ENCODE results near the gene TAS1R2.

The TAS1R2 gene

GRCh38 chr1:18882486-18882885, 23.0 kb upstream of the TAS1R2 start:
- H3K36me3 ChIP-seq (ENCODE audit: insufficient read depth, low read depth, low read length) = peaks cover 36% of the 10 kb centered on the region

GRCh38 chr1:18881642-18882431, 22.4 kb upstream of the TAS1R2 start:
- H3K4me3 ChIP-seq (ENCODE audit: low read length) = no peak overlapping the region
- H3K27me3 ChIP-seq (ENCODE audit: insufficient read depth, low read length) = no peaks in the 10 kb centered on the region
- H3K4me1 ChIP-seq (ENCODE audit: insufficient read depth, low read length) = no peaks in the 10 kb centered on the region
- peaks cover 36% of the 10 kb centered on the region for H3K36me3 ChIP-seq (ENCODE audit: insufficient read depth, low read depth, low read length)
- H3K9ac ChIP-seq (ENCODE audit: low read depth, low read length) = no peak overlapping the region
- H3K9me3 ChIP-seq (ENCODE audit: insufficient read depth, low read depth, low read length) = no peaks in the 10 kb centered on the region
- H3K27ac ChIP-seq (ENCODE audit: low read length) = no peak overlapping the region

More at GRCh38 chr1:18882486-18882885, 23.0 kb upstream of the TAS1R2 start:
- H3K4me1 ChIP-seq (ENCODE audit: insufficient read depth, low read length) = no peaks in the 10 kb centered on the region
- no peak overlapping the region for H3K9ac ChIP-seq (ENCODE audit: low read depth, low read length)
- H3K9me3 ChIP-seq (ENCODE audit: insufficient read depth, low read depth, low read length) = no peaks in the 10 kb centered on the region
- no peak overlapping the region for H3K27ac ChIP-seq (ENCODE audit: low read length)
- H3K27me3 ChIP-seq (ENCODE audit: insufficient read depth, low read length) = no peaks in the 10 kb centered on the region
- H3K4me3 ChIP-seq (ENCODE audit: low read length) = no peak overlapping the region

- peaks cover 37% of the 10 kb centered on the region for H3K36me3 ChIP-seq (ENCODE audit: insufficient read depth, low read depth, low read length)
- no peaks in the 10 kb centered on the region for H3K9me3 ChIP-seq (ENCODE audit: insufficient read depth, low read depth, low read length)
- H3K9ac ChIP-seq (ENCODE audit: low read depth, low read length) = no peak overlapping the region
- H3K4me1 ChIP-seq (ENCODE audit: insufficient read depth, low read length) = no peaks in the 10 kb centered on the region
- no peak overlapping the region for H3K4me3 ChIP-seq (ENCODE audit: low read length)
- H3K27me3 ChIP-seq (ENCODE audit: insufficient read depth, low read length) = no peaks in the 10 kb centered on the region
- H3K27ac ChIP-seq (ENCODE audit: low read length) = no peak overlapping the region
Observed at GRCh38 chr1:18881164-18881563, 21.7 kb upstream of the TAS1R2 start.

GRCh38 chr1:18880585-18880984, 21.1 kb upstream of the TAS1R2 start:
- H3K27me3 ChIP-seq (ENCODE audit: insufficient read depth, low read length) = no peaks in the 10 kb centered on the region
- no peak overlapping the region for H3K27ac ChIP-seq (ENCODE audit: low read length)
- no peak overlapping the region for H3K4me3 ChIP-seq (ENCODE audit: low read length)
- no peaks in the 10 kb centered on the region for H3K4me1 ChIP-seq (ENCODE audit: insufficient read depth, low read length)
- H3K36me3 ChIP-seq (ENCODE audit: insufficient read depth, low read depth, low read length) = peaks cover 34% of the 10 kb centered on the region
- H3K9me3 ChIP-seq (ENCODE audit: insufficient read depth, low read depth, low read length) = no peaks in the 10 kb centered on the region
- H3K9ac ChIP-seq (ENCODE audit: low read depth, low read length) = no peak overlapping the region

GRCh38 chr1:18879791-18880309, 20.4 kb upstream of the TAS1R2 start:
- Histone ChIP-seq H3K4me1 (ENCODE audit: insufficient read depth, low read length) (no peaks in the 10 kb centered on the region), H3K4me3 (ENCODE audit: low read length) (no peak overlapping the region), H3K27ac (ENCODE audit: low read length) (no peak overlapping the region), H3K9me3 (ENCODE audit: insufficient read depth, low read depth, low read length) (no peaks in the 10 kb centered on the region), H3K36me3 (ENCODE audit: insufficient read depth, low read depth, low read length) (peaks cover 34% of the 10 kb centered on the region), H3K9ac (ENCODE audit: low read depth, low read length) (no peak overlapping the region), H3K27me3 (ENCODE audit: insufficient read depth, low read length) (no peaks in the 10 kb centered on the region)

GRCh38 chr1:18879215-18879790, 19.8 kb upstream of the TAS1R2 start:
- no peaks in the 10 kb centered on the region for H3K9me3 ChIP-seq (ENCODE audit: insufficient read depth, low read depth, low read length)
- no peaks in the 10 kb centered on the region for H3K4me1 ChIP-seq (ENCODE audit: insufficient read depth, low read length)
- no peak overlapping the region for H3K9ac ChIP-seq (ENCODE audit: low read depth, low read length)
- H3K27ac ChIP-seq (ENCODE audit: low read length) = no peak overlapping the region
- no peaks in the 10 kb centered on the region for H3K27me3 ChIP-seq (ENCODE audit: insufficient read depth, low read length)
- H3K36me3 ChIP-seq (ENCODE audit: insufficient read depth, low read depth, low read length) = peaks cover 32% of the 10 kb centered on the region
- H3K4me3 ChIP-seq (ENCODE audit: low read length) = no peak overlapping the region

- Histone ChIP-seq H3K36me3 (ENCODE audit: insufficient read depth, low read depth, low read length) (peaks cover 32% of the 10 kb centered on the region), H3K4me1 (ENCODE audit: insufficient read depth, low read length) (no peaks in the 10 kb centered on the region), H3K27me3 (ENCODE audit: insufficient read depth, low read length) (no peaks in the 10 kb centered on the region), H3K9ac (ENCODE audit: low read depth, low read length) (no peak overlapping the region), H3K9me3 (ENCODE audit: insufficient read depth, low read depth, low read length) (no peaks in the 10 kb centered on the region), H3K4me3 (ENCODE audit: low read length) (no peak overlapping the region), H3K27ac (ENCODE audit: low read length) (no peak overlapping the region)
Observed at GRCh38 chr1:18878538-18879214, 19.2 kb upstream of the TAS1R2 start.

GRCh38 chr1:18877282-18877681, 17.8 kb upstream of the TAS1R2 start:
- Histone ChIP-seq H3K36me3 (ENCODE audit: insufficient read depth, low read depth, low read length) (peaks cover 18% of the 10 kb centered on the region), H3K4me1 (ENCODE audit: insufficient read depth, low read length) (no peaks in the 10 kb centered on the region), H3K9me3 (ENCODE audit: insufficient read depth, low read depth, low read length) (no peaks in the 10 kb centered on the region)

GRCh38 chr1:18876210-18876609, 16.8 kb upstream of the TAS1R2 start:
- H3K27me3 ChIP-seq (ENCODE audit: insufficient read depth, low read length) = no peaks in the 10 kb centered on the region
- no peak overlapping the region for H3K9ac ChIP-seq (ENCODE audit: low read depth, low read length)
- H3K4me1 ChIP-seq (ENCODE audit: insufficient read depth, low read length) = no peaks in the 10 kb centered on the region
- no peak overlapping the region for H3K27ac ChIP-seq (ENCODE audit: low read length)
- no peak overlapping the region for H3K4me3 ChIP-seq (ENCODE audit: low read length)
- no peaks in the 10 kb centered on the region for H3K9me3 ChIP-seq (ENCODE audit: insufficient read depth, low read depth, low read length)
- peaks cover 18% of the 10 kb centered on the region for H3K36me3 ChIP-seq (ENCODE audit: insufficient read depth, low read depth, low read length)

More at GRCh38 chr1:18877282-18877681, 17.8 kb upstream of the TAS1R2 start:
- Histone ChIP-seq H3K9ac (ENCODE audit: low read depth, low read length) (no peak overlapping the region), H3K4me3 (ENCODE audit: low read length) (no peak overlapping the region), H3K27ac (ENCODE audit: low read length) (no peak overlapping the region), H3K27me3 (ENCODE audit: insufficient read depth, low read length) (no peaks in the 10 kb centered on the region)

- H3K27ac ChIP-seq (ENCODE audit: low read length) = no peak overlapping the region
- no peak overlapping the region for H3K4me3 ChIP-seq (ENCODE audit: low read length)
- 0 out of 2 replicates have a peak, but pooled peaks cover 16% of the 10 kb centered on the region for H3K36me3 ChIP-seq (ENCODE audit: insufficient read depth, low read depth, low read length)
- H3K9me3 ChIP-seq (ENCODE audit: insufficient read depth, low read depth, low read length) = no peaks in the 10 kb centered on the region
- no peaks in the 10 kb centered on the region for H3K27me3 ChIP-seq (ENCODE audit: insufficient read depth, low read length)
- H3K9ac ChIP-seq (ENCODE audit: low read depth, low read length) = no peak overlapping the region
- H3K4me1 ChIP-seq (ENCODE audit: insufficient read depth, low read length) = no peaks in the 10 kb centered on the region
Observed at GRCh38 chr1:18875796-18876128, 16.3 kb upstream of the TAS1R2 start.

GRCh38 chr1:18875107-18875795, 15.8 kb upstream of the TAS1R2 start:
- H3K27me3 ChIP-seq (ENCODE audit: insufficient read depth, low read length) = no peaks in the 10 kb centered on the region
- no peak overlapping the region for H3K9ac ChIP-seq (ENCODE audit: low read depth, low read length)
- no peaks in the 10 kb centered on the region for H3K9me3 ChIP-seq (ENCODE audit: insufficient read depth, low read depth, low read length)
- 0 out of 2 replicates have a peak, but pooled peaks cover 16% of the 10 kb centered on the region for H3K36me3 ChIP-seq (ENCODE audit: insufficient read depth, low read depth, low read length)
- no peaks in the 10 kb centered on the region for H3K4me1 ChIP-seq (ENCODE audit: insufficient read depth, low read length)
- no peak overlapping the region for H3K27ac ChIP-seq (ENCODE audit: low read length)
- no peak overlapping the region for H3K4me3 ChIP-seq (ENCODE audit: low read length)
